Panc1 (cell line): ENCODE measurements around the gene UAP1L1.

Experiments
- POLR2AphosphoS5 ChIP-seq: IDR thresholded peaks from 2 replicates; pipeline ENCODE4 v1.6.1; 2012; ENCODE audit warnings: mild to moderate bottlenecking, low read depth, low read length, moderate library complexity
- TCF7L2 ChIP-seq: IDR thresholded peaks from 2 replicates; pipeline ENCODE4 v1.6.1; 2011; ENCODE audit warnings: mild to moderate bottlenecking, low read depth, low read length, inconsistent platforms
- TF ChIP-seq, protein P1 (sequence below): fragments of 450-650 bp; IDR thresholded peaks from 2 replicates; pipeline ENCODE4 v1.5.1; 2017; ENCODE audit warnings: mild to moderate bottlenecking
- TF ChIP-seq, protein P2 (sequence below), 2 experiments: IDR thresholded peaks; 2 replicates each; pipeline ENCODE4 v1.6.1; 2011 to 2012; ENCODE audit warnings: low read depth in 2 of 2, control low read depth in 1 of 2, low read length in 1 of 2, mild to moderate bottlenecking in 1 of 2, moderate library complexity in 1 of 2; ENCODE audit not compliant: insufficient read depth in 1 of 2

DNA sequence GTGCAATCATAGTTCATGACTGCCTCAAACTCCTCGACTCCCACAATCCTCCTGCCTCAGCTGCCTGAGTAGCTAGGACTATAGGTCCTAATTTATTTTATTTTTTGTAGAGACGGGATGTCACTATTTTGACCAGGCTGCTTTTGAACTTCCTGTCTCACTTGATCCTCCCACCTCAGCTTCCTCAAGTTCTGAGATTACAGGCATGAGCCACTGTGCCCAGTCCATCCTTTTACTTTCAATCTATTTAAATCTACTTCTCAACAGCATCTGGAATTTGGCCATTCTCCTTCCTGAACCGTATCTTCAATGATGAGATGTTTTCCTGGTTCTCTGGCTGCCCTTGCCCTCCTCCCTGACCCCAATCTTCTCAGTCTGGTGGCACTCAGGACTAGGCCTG lies 49.5 kb downstream of the UAP1L1 start:
- TF ChIP-seq TCF7L2 = no peak
- TF ChIP-seq, protein P1, sequence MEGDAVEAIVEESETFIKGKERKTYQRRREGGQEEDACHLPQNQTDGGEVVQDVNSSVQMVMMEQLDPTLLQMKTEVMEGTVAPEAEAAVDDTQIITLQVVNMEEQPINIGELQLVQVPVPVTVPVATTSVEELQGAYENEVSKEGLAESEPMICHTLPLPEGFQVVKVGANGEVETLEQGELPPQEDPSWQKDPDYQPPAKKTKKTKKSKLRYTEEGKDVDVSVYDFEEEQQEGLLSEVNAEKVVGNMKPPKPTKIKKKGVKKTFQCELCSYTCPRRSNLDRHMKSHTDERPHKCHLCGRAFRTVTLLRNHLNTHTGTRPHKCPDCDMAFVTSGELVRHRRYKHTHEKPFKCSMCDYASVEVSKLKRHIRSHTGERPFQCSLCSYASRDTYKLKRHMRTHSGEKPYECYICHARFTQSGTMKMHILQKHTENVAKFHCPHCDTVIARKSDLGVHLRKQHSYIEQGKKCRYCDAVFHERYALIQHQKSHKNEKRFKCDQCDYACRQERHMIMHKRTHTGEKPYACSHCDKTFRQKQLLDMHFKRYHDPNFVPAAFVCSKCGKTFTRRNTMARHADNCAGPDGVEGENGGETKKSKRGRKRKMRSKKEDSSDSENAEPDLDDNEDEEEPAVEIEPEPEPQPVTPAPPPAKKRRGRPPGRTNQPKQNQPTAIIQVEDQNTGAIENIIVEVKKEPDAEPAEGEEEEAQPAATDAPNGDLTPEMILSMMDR = no peak
- no peak for TF ChIP-seq POLR2AphosphoS5
- TF ChIP-seq, protein P2, sequence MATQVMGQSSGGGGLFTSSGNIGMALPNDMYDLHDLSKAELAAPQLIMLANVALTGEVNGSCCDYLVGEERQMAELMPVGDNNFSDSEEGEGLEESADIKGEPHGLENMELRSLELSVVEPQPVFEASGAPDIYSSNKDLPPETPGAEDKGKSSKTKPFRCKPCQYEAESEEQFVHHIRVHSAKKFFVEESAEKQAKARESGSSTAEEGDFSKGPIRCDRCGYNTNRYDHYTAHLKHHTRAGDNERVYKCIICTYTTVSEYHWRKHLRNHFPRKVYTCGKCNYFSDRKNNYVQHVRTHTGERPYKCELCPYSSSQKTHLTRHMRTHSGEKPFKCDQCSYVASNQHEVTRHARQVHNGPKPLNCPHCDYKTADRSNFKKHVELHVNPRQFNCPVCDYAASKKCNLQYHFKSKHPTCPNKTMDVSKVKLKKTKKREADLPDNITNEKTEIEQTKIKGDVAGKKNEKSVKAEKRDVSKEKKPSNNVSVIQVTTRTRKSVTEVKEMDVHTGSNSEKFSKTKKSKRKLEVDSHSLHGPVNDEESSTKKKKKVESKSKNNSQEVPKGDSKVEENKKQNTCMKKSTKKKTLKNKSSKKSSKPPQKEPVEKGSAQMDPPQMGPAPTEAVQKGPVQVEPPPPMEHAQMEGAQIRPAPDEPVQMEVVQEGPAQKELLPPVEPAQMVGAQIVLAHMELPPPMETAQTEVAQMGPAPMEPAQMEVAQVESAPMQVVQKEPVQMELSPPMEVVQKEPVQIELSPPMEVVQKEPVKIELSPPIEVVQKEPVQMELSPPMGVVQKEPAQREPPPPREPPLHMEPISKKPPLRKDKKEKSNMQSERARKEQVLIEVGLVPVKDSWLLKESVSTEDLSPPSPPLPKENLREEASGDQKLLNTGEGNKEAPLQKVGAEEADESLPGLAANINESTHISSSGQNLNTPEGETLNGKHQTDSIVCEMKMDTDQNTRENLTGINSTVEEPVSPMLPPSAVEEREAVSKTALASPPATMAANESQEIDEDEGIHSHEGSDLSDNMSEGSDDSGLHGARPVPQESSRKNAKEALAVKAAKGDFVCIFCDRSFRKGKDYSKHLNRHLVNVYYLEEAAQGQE (IDR thresholded peaks at IDR 0.05; ENCODE audit: insufficient read depth in 1 of 2, low read depth in 2 of 2, low read length in 1 of 2) = no peak
